ENCODE data around the gene CNIH1.

The CNIH1 gene

DNA sequence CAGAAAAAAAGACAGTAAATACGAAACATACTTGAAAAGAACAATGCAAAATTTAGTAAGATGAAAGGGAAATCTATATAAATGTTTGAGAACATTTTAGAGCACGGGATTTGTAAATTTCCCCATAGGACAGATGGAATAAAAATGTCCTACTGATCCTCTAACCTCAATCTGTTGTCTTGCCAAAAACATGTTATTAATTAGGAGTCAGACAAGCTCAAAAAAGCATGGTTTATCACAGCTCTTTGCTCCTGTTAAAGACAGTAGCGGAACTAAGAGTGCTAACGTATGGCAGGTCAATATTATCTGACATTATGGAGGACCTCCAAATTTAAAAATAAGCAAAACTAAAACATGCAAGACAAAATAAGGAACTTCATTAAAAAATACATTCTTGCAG is 34.7 kb upstream of the CNIH1 start:
- TF ChIP-seq, protein P1, sequence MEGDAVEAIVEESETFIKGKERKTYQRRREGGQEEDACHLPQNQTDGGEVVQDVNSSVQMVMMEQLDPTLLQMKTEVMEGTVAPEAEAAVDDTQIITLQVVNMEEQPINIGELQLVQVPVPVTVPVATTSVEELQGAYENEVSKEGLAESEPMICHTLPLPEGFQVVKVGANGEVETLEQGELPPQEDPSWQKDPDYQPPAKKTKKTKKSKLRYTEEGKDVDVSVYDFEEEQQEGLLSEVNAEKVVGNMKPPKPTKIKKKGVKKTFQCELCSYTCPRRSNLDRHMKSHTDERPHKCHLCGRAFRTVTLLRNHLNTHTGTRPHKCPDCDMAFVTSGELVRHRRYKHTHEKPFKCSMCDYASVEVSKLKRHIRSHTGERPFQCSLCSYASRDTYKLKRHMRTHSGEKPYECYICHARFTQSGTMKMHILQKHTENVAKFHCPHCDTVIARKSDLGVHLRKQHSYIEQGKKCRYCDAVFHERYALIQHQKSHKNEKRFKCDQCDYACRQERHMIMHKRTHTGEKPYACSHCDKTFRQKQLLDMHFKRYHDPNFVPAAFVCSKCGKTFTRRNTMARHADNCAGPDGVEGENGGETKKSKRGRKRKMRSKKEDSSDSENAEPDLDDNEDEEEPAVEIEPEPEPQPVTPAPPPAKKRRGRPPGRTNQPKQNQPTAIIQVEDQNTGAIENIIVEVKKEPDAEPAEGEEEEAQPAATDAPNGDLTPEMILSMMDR (IDR thresholded peaks at IDR 0.05; ENCODE audit: low read depth, low read length): no peak
- no peak for DNase-seq (ENCODE audit: extremely low read depth, low read depth)

DNA sequence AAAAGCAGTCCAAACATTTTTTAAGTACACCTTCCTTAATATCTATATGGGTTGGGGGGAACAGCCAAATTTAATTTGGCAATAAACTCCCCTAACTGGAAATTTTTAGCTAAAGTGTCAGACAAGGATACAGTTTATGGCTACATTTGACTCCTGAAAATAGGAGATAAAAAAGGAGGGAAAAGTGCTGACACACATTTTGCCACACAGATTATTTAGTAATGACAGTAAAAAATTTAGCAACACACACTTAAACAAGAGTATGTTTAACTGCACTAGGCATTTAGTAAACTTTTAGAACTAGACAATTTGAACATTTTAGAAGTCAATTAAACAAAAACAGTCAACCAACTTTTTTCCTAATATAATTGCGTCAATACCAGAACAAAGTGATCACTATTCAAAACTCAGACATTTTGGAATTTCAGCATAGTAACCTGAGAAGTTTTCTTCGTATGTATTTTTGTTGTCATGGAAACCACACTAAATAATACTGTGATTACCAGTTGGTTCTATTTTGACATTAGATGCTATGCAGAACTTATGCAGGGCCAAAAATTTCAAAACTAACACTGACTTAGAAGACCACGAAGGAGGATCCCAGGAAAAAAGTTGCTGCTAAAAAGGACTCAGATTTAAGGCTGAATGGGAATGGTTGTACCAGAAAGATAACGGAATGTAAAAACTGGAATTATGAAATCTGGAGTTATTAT is 34.2 kb upstream of the CNIH1 start:
- DNase-seq (ENCODE audit: extremely low read depth, low read depth): no peak

DNA sequence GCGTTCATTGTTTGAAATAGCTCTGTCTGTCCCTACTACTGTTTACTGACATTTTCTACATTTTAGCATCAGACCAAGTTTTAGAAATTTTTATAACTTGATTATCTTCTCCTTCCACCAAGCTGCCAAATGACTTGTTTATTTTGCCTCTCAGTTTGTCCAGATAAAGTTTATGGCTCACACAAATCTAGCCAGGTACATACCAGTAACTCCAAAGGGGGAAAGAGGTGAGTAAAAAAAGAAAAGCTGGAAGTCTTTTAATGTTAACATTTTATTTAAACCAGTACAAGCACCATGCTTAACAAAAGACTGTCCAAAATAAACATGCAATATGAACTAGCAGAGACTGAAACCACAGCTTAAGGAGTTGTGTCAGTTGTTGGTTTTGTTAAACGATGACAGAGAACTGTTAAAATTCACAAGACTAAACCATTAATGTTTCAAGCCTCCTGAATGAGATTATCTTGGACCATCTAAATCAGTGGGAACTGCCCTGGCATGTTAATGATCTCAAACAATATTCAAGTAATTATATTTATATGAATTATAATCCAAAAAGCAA is 33.1 kb upstream of the CNIH1 start:
- DNase-seq (ENCODE audit: extremely low read depth, low read depth): no peak
- TF ChIP-seq, protein P1 (IDR thresholded peaks at IDR 0.05; ENCODE audit: low read depth, low read length): no peak

More for the DNA sequence above, 34.2 kb upstream of the CNIH1 start:
- TF ChIP-seq, protein P1 (IDR thresholded peaks at IDR 0.05; ENCODE audit: low read depth, low read length): no peak

DNA sequence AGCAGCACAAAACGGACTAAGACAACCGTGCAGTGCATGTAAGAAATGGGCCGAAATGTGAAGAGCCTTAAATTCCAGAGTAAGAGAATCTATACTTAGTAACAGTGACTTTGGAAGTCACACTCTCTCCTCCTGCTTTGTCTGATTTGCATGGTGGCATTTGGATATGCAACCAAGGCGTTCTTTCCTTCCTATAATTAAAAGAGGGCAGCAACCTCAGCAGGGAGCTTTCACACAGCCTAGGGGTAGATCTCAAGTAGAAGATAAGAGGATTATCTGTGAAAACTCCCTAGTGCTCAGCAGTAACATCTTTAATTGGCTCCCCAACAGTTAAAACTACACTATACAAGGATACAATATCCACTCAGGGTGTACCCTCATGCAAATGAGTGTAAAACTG is 31.1 kb upstream of the CNIH1 start:
- TF ChIP-seq, protein P1 (IDR thresholded peaks at IDR 0.05; ENCODE audit: low read depth, low read length): no peak
- DNase-seq (ENCODE audit: extremely low read depth, low read depth): no peak

DNA sequence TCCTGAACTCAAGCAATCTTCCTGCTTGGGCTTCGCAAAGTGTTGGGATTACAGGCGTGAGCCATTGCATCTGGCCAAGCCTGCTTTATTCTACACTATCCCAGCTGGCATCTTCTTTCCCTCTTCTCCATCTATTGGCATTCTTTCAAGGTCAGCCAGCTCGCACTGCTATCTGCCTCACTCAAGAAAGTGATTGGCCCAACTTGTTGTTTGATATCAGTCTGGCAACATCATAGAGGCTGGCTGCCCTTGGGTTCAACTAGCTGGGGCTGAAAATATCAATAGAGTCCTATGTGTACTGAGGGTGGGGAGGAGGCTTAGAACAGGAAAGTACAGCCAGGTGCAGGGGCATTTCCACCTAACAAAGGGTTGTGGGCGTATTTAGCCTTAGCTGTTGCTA is 30.5 kb upstream of the CNIH1 start:
- no peak for DNase-seq (ENCODE audit: extremely low read depth, low read depth)

DNA sequence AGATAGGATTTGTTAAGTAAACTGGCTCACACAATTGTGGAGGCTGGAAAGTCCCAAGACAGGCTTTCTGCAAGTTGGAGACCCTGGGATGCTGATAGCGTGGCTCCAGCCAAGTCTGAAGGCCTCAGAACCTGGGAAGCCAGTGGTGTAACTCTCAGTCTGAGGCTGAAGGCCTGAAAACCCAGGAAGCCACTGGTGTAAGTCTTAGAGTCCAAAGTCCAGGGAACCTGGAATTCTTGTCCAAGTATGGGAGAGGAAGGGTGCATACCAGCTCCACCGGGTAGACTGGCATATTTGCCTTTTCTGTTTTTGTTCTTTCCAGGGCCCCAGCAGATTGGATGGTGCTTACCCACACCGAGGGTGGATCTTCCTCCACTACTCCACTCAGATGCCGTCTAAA is 29.5 kb upstream of the CNIH1 start:
- no peak for DNase-seq (ENCODE audit: extremely low read depth, low read depth)
- TF ChIP-seq, protein P1 (IDR thresholded peaks at IDR 0.05; ENCODE audit: low read depth, low read length): no peak

More for the DNA sequence above, 30.5 kb upstream of the CNIH1 start:
- TF ChIP-seq, protein P1 (IDR thresholded peaks at IDR 0.05; ENCODE audit: low read depth, low read length): no peak

DNA sequence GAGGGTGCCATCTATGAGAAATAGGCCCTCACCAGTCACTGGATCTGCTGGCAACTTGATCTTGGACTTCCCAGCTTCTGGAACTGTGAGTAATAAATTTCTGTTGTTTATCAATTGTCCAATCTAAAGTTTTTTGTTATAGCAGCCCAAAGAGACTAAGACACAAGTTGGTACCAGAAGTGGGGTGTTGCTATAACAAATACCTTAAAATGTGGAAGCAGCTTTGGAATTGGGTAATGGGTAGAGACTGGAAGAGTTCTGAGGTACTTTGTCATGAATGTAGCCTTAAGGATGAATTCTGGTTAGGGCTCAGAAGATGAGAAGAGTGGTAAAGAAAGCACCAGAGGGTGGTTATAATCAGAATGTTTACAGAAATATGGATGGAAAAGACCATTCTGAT is 26.1 kb upstream of the CNIH1 start:
- no peak for DNase-seq (ENCODE audit: extremely low read depth, low read depth)
- TF ChIP-seq, protein P1 (IDR thresholded peaks at IDR 0.05; ENCODE audit: low read depth, low read length): no peak

Measured in AG09319 (cell line).